Osteocyte (in vitro differentiated cells): ENCODE data around the gene LRP3. TPM values are rescaled to one million over a fixed set of nuclear protein-coding genes. Genes with fewer than 3 reads are reported as not detected.

Source experiments
- DNase-seq: peaks from one replicate; pipeline ENCODE4 v3.0.0; 2021; ENCODE audit warnings: mixed read lengths; ENCODE audit not compliant: unreplicated experiment; ENCODE audit errors: extremely low spot score
- H3K27ac Mint-ChIP-seq: one replicate; pipeline ENCODE4 v1.8.0; 2021; ENCODE audit warnings: mild to moderate bottlenecking, mixed read lengths; ENCODE audit not compliant: unreplicated experiment
- H3K27me3 Mint-ChIP-seq: one replicate; pipeline ENCODE4 v1.8.0; 2021; ENCODE audit warnings: mixed read lengths; ENCODE audit not compliant: unreplicated experiment
- H3K36me3 Mint-ChIP-seq: one replicate; pipeline ENCODE4 v1.8.0; 2021; ENCODE audit warnings: mixed read lengths; ENCODE audit not compliant: unreplicated experiment
- H3K4me1 Mint-ChIP-seq: one replicate; pipeline ENCODE4 v1.8.0; 2021; ENCODE audit warnings: mixed read lengths; ENCODE audit not compliant: unreplicated experiment
- H3K4me3 Mint-ChIP-seq: one replicate; pipeline ENCODE4 v1.8.0; 2021; ENCODE audit warnings: mild to moderate bottlenecking, moderate library complexity, mixed read lengths; ENCODE audit not compliant: unreplicated experiment
- H3K9me3 Mint-ChIP-seq: one replicate; pipeline ENCODE4 v1.8.0; 2021; ENCODE audit warnings: mixed read lengths; ENCODE audit not compliant: unreplicated experiment
- CTCF ChIP-seq: fragments of 200-600 bp; sonication (generic); IDR thresholded peaks from 2 replicates; pipeline ENCODE4 v1.5.0; 2021; ENCODE audit warnings: antibody characterized with exemption, mild to moderate bottlenecking, moderate library complexity
- total RNA-seq: library from RNA; stranded (reverse); gene quantifications from 2 replicates; pipeline ENCODE4 v1.2.1, GENCODE V29; 2021

LRP3 gene
- total RNA-seq, 1 donor from 2014 or later: 49.8 TPM

GRCh38 chr19:33250500-33250899, 56.4 kb downstream of the LRP3 start:
- Mint-ChIP-seq H3K4me1 (no peaks in the 10 kb centered on the region), H3K9me3 (no peaks in the 10 kb centered on the region), H3K36me3 (no peaks in the 10 kb centered on the region), H3K27me3 (no peaks in the 10 kb centered on the region), H3K27ac (no peak overlapping the region), H3K4me3 (no peak overlapping the region)
- no peak for TF ChIP-seq CTCF
- DNase-seq: no peak

DNA sequence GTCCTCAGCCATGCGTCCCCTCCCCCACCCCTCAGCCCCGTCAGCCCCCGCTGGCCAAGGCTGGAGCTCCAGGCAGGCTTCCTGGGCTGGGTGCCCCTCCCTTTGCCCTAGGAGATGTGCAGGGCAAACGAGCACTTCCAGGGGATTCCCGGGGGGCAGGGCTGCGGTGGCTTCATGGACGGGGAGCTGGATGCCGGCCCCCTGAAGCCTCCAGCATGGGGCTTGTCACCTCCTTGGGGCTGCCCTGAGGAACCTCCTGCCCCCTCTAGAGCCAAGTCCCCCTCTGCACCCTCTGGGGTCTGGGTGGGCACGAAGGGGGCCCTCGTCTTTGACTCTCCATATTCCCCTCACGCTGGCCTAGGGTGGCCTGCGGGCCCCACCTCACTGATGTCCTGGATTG, 56.9 kb downstream of the LRP3 start:
- no peak for DNase-seq
- no peak overlapping the region for H3K27ac Mint-ChIP-seq

DNA sequence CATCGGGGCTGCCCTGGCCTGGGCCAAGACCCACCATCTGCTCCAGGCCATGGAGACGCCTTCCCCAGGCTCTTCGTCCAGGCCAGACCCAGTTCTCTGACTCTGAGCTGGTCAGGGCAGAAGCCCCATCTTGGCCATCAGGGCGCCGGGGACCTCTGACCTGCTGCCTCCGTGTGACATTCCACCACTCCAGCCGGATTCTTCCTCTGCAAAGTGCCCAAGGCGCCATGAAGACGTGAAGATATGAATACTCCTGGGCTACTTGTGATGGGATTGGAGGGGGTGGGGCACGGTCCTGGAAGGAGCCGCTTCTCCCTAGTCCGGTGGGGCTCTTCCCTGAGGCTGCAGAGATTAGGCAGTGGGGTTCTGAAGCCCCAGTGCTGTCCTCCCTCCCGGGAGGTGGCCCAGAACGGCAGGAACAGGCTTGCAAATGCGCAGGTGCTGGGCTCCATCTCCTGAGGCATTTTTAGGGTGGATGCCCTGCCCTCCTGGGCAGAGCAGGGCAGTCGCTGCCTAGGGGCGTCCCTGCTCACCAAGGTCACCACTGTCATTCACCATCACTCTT, 57.5 kb downstream of the LRP3 start:
- H3K27ac Mint-ChIP-seq: no peak overlapping the region
- H3K36me3 Mint-ChIP-seq: no peaks in the 10 kb centered on the region
- TF ChIP-seq CTCF: no peak
- DNase-seq: no peak
- no peaks in the 10 kb centered on the region for H3K27me3 Mint-ChIP-seq
- H3K9me3 Mint-ChIP-seq: no peaks in the 10 kb centered on the region
- H3K4me3 Mint-ChIP-seq: no peak overlapping the region
- H3K4me1 Mint-ChIP-seq: no peaks in the 10 kb centered on the region

More for the DNA sequence above, 56.9 kb downstream of the LRP3 start:
- Mint-ChIP-seq H3K9me3 (no peaks in the 10 kb centered on the region), H3K4me1 (no peaks in the 10 kb centered on the region), H3K27me3 (no peaks in the 10 kb centered on the region), H3K4me3 (no peak overlapping the region), H3K36me3 (no peaks in the 10 kb centered on the region)
- TF ChIP-seq CTCF: no peak

- H3K27ac Mint-ChIP-seq: no peak overlapping the region
- no peak for DNase-seq
- no peaks in the 10 kb centered on the region for H3K36me3 Mint-ChIP-seq
- no peak overlapping the region for H3K4me3 Mint-ChIP-seq
- TF ChIP-seq CTCF: no peak
- no peaks in the 10 kb centered on the region for H3K27me3 Mint-ChIP-seq
- no peaks in the 10 kb centered on the region for H3K9me3 Mint-ChIP-seq
- no peaks in the 10 kb centered on the region for H3K4me1 Mint-ChIP-seq
These were observed 58.4 kb downstream of the LRP3 start for GRCh38 chr19:33252418-33252962.

GRCh38 chr19:33252971-33253370, 58.8 kb downstream of the LRP3 start:
- Mint-ChIP-seq H3K27me3 (no peaks in the 10 kb centered on the region), H3K4me3 (no peak overlapping the region), H3K36me3 (no peaks in the 10 kb centered on the region), H3K27ac (no peak overlapping the region), H3K9me3 (no peaks in the 10 kb centered on the region), H3K4me1 (no peaks in the 10 kb centered on the region)
- no peak for TF ChIP-seq CTCF
- DNase-seq: no peak
